Prostate gland (tissue), 2 donors: ENCODE measurements around the gene RBFOX2. TPM values are rescaled to one million over a fixed set of nuclear protein-coding genes. Genes with fewer than 3 reads are reported as not detected.
"Not testable (repeated sequence)": the region's sequence is repeated elsewhere in the genome, so short reads cannot be mapped to it uniquely, and the experiment has no call there.

Experiments
- DNase-seq: peaks from one replicate; pipeline ENCODE4 v3.0.0-alpha.2; 2019; ENCODE audit warnings: low spot score
- H3K27ac ChIP-seq, 2 donors: fragments of 200-600 bp; sonication (generic); 2 replicates each; pipeline ENCODE4 v1.5.1; 2017 to 2019
- H3K27me3 ChIP-seq: fragments of 200-600 bp; sonication (generic); replicated peaks from 2 replicates; pipeline ENCODE4 v1.5.1; 2019; ENCODE audit not compliant: insufficient read depth
- H3K36me3 ChIP-seq, 2 donors: fragments of 200-600 bp; sonication (generic); 1 replicate in 1 of 2; 2 replicates in 1 of 2; pipeline versions ENCODE4 v1.5.1 to v1.8.1; 2017 to 2019
- H3K4me1 ChIP-seq: fragments of 200-600 bp; sonication (generic); replicated peaks from 2 replicates; pipeline ENCODE4 v1.5.1; 2019
- H3K4me3 ChIP-seq, 2 donors: fragments of 200-600 bp; sonication (generic); 2 replicates each; pipeline ENCODE4 v1.5.1; 2017 to 2019
- H3K9me3 ChIP-seq: fragments of 200-600 bp; sonication (generic); 2 replicates; pipeline ENCODE4 v1.5.1; 2017
- CTCF ChIP-seq, 4 experiments: fragments of 200-600 bp in 2 of 4; fragments of 450-650 bp in 2 of 4; sonication (generic) in 2 of 4; IDR thresholded peaks; 1 replicate in 3 of 4; 2 replicates in 1 of 4; pipeline ENCODE4 v1.5.1; 2016 to 2019; ENCODE audit warnings: antibody characterized with exemption in 4 of 4, mild to moderate bottlenecking in 2 of 4, moderate library complexity in 2 of 4
- POLR2A ChIP-seq: fragments of 450-650 bp; IDR thresholded peaks from one replicate; pipeline ENCODE4 v1.6.1; 2016; ENCODE audit warnings: antibody characterized with exemption, mild to moderate bottlenecking
- POLR2AphosphoS5 ChIP-seq: sonication (generic); formaldehyde crosslinking; IDR thresholded peaks from one replicate; pipeline ENCODE4 v1.6.1; 2017; ENCODE audit warnings: antibody characterized with exemption
- WGBS: methylation state at CpG from one replicate; pipeline ENCODE4 v1.1.5; 2018; 5-methylcytosine and 5-hydroxymethylcytosine counted together
- intact Hi-C: fragments of 100-400 bp; cut with DNase I; formaldehyde crosslinking; loops from one replicate; pipeline ENCODE4 v1.14.2; 2022
- total RNA-seq, 2 donors: library from RNA; depleted of rRNA; stranded (reverse); fragments of >200 nt; gene quantifications; one replicate each; pipeline ENCODE4 v1.1.0, GENCODE V29; 2016

Gene RBFOX2
- total RNA-seq, 2 donors from 2014 or later: 59.8 to 79.4 TPM

DNA sequence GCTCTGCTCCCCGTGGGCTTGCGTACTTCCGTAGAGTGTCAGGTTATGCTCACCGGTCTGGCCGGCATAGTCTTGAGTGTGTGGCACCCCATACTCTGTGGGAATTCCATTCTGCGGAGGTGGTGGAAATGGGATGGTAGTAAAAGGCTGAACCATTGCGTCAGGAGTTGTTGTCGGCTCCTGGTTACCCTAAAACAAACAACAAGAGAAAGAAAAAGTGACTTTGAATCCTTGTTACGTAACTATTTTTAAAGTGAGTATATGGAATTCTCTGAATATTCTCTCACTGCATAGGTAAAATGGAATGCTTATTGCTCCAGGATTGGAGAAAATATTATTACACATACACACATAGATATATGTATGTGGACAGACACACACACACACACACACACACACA, 218.8 kb downstream of the RBFOX2 start:
- intact Hi-C loops: no loop called here
- no peak for DNase-seq
- Histone ChIP-seq H3K4me3 (no peak overlapping the region), H3K27ac (no peak overlapping the region), H3K27me3 (no peaks in the 10 kb centered on the region), H3K4me1 (no peaks in the 10 kb centered on the region), H3K9me3 (no peaks in the 10 kb centered on the region), H3K36me3 (no peaks in the 10 kb centered on the region)
- TF ChIP-seq CTCF (IDR thresholded peaks at IDR 0.05): no peak
- no peak for TF ChIP-seq POLR2A
- TF ChIP-seq POLR2AphosphoS5: no peak
- WGBS: 95% methylated on average over 9 of the region's 9 CpGs

DNA sequence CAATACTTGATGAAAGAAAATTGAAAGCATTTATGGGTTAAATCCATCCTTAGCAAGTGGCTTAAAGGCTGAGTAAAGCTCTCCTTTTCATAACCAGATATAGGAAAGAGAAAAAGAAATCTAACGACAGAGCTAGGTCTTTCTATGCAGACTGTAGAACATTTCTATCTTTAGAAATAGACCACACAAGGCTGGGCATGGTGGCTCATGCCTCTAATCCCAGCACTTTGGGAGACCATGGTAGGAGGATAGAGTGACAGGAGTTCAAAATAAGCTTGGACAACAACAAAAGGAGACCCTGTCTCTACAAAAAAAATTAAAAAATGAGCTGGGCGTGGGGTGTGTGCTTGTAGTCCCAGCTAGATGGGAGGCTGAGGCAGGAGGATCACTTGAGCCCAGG, 220.2 kb downstream of the RBFOX2 start:
- Histone ChIP-seq H3K4me1 (no peaks in the 10 kb centered on the region), H3K27me3 (no peaks in the 10 kb centered on the region), H3K27ac (no peak overlapping the region), H3K9me3 (no peaks in the 10 kb centered on the region), H3K4me3 (no peak overlapping the region), H3K36me3 (no peaks in the 10 kb centered on the region)
- DNase-seq: no peak
- TF ChIP-seq POLR2A (no peak), CTCF (IDR thresholded peaks at IDR 0.05) (no peak), POLR2AphosphoS5 (no peak)
- intact Hi-C loops: no loop called here
- WGBS: 78% methylated on average over 2 of the region's 2 CpGs

DNA sequence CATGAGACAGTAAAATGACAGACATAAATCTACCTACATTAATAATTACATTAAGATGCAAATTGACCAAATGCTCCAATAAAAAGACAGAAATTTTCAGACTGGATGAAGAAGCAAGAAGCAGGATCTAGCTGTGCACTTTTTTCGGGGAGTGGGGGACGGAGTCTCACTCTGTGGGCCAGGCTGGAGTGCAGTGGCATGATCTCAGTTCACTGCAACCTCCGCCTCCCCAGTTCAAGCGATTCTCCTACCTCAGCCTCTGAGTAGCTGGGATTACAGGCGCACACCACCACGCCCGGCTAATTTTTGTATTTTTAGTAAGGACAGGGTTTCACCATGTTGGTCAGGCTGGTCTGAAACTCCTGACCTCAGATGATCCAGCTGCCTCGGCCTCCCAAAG, 222.0 kb downstream of the RBFOX2 start:
- H3K36me3 ChIP-seq, intact Hi-C loops, H3K27me3 ChIP-seq, DNase-seq, H3K9me3 ChIP-seq, H3K4me1 ChIP-seq, H3K4me3 ChIP-seq, H3K27ac ChIP-seq: not testable (repeated sequence)
- WGBS: 97% methylated on average over 8 of the region's 8 CpGs

- no peaks in the 10 kb centered on the region for H3K4me1 ChIP-seq
- 94% methylated on average over 2 of the region's 2 CpGs for WGBS
- DNase-seq: no peak
- H3K27ac ChIP-seq: no peak overlapping the region
- H3K4me3 ChIP-seq: no peak overlapping the region
- no peak for TF ChIP-seq POLR2A
- no peak for TF ChIP-seq POLR2AphosphoS5
- TF ChIP-seq CTCF (IDR thresholded peaks at IDR 0.05): no peak
- H3K9me3 ChIP-seq: no peaks in the 10 kb centered on the region
- intact Hi-C loops: no loop called here
- no peaks in the 10 kb centered on the region for H3K36me3 ChIP-seq
- no peaks in the 10 kb centered on the region for H3K27me3 ChIP-seq
Observed at GRCh38 chr22:35805466-35805865, 223.2 kb downstream of the RBFOX2 start.

GRCh38 chr22:35804421-35804820, 224.2 kb downstream of the RBFOX2 start:
- Histone ChIP-seq H3K9me3 (no peaks in the 10 kb centered on the region), H3K36me3 (no peaks in the 10 kb centered on the region), H3K4me3 (no peak overlapping the region), H3K4me1 (no peaks in the 10 kb centered on the region), H3K27ac (no peak overlapping the region), H3K27me3 (no peaks in the 10 kb centered on the region)
- 97% methylated on average over 1 of the region's 1 CpG for WGBS
- intact Hi-C loops: no loop called here
- TF ChIP-seq POLR2AphosphoS5 (no peak), CTCF (IDR thresholded peaks at IDR 0.05) (no peak), POLR2A (no peak)
- no peak for DNase-seq
